Measurements from ENCODE around the gene MKNK1. TPM values are rescaled to one million over a fixed set of nuclear protein-coding genes. Genes with fewer than 3 reads are reported as not detected.

MKNK1 gene
- total RNA-seq, 2 experiments from 2014 or later, result 27.1 to 29.6 TPM

- DNase-seq (no peak), ATAC-seq (ENCODE audit: poor library complexity) (no peak)
- H3K27me3 ChIP-seq (ENCODE audit: control insufficient read depth in 1 of 2, insufficient read depth in 2 of 2, low read length in 2 of 2), result no peaks in the 10 kb centered on the region
- intact Hi-C loops (cut with DNase I, micrococcal nuclease), result no loop called here
- CTCF ChIA-PET, result no interaction called here
- peaks cover 10% of the 10 kb centered on the region for H3K4me1 Mint-ChIP-seq (ENCODE audit: low read depth)
- no peak overlapping the region for H3K27ac Mint-ChIP-seq
- TF ChIP-seq CTCF (IDR thresholded peaks at IDR 0.05), result no peak
- H3K27ac ChIP-seq (ENCODE audit: low read depth in 1 of 2, low read length in 2 of 2), result no peak overlapping the region
- H3K27me3 Mint-ChIP-seq, result no peaks in the 10 kb centered on the region
- peaks cover 7% of the 10 kb centered on the region for H3K4me1 ChIP-seq (ENCODE audit: insufficient read depth, low read length)
- POLR2A ChIA-PET, result interaction anchor here (0.9 to 1.6 kb wide), 2 partner anchors 8 to 18 kb away, joined by 3 to 6 read pairs; partner anchors contain the start of gene MKNK1
- H3K4me3 Mint-ChIP-seq, result no peak overlapping the region
- H3K36me3 ChIP-seq (ENCODE audit: insufficient read depth, low read length), result no peaks in the 10 kb centered on the region
- H3K36me3 Mint-ChIP-seq (ENCODE audit: low read depth), result no peaks in the 10 kb centered on the region
- no peaks in the 10 kb centered on the region for H3K9me3 Mint-ChIP-seq
- H3K4me3 ChIP-seq (ENCODE audit: low read length), result no peak overlapping the region
- no peaks in the 10 kb centered on the region for H3K9me3 ChIP-seq (ENCODE audit: control insufficient read depth in 1 of 2, insufficient read depth in 1 of 2, low read length in 2 of 2)
These were observed 17.9 kb upstream of the MKNK1 start for GRCh38 chr1:46621930-46622329.

- H3K27me3 ChIP-seq (ENCODE audit: control insufficient read depth in 1 of 2, insufficient read depth in 2 of 2, low read length in 2 of 2), result no peaks in the 10 kb centered on the region
- H3K36me3 ChIP-seq (ENCODE audit: insufficient read depth, low read length), result no peaks in the 10 kb centered on the region
- no peak for DNase-seq
- H3K4me3 ChIP-seq (ENCODE audit: low read length), result no peak overlapping the region
- no peaks in the 10 kb centered on the region for H3K27me3 Mint-ChIP-seq
- H3K4me1 Mint-ChIP-seq (ENCODE audit: low read depth), result peaks cover 26% of the 10 kb centered on the region
- H3K27ac Mint-ChIP-seq, result no peak overlapping the region
- POLR2A ChIA-PET, result interaction anchor here (7.5 kb wide), 1 partner anchor 15 kb away, joined by 163 read pairs; the partner anchor contains the start of gene MKNK1
- H3K36me3 Mint-ChIP-seq (ENCODE audit: low read depth), result no peaks in the 10 kb centered on the region
- no peaks in the 10 kb centered on the region for H3K9me3 Mint-ChIP-seq
- H3K27ac ChIP-seq (ENCODE audit: low read depth in 1 of 2, low read length in 2 of 2), result no peak overlapping the region
- CTCF ChIA-PET, result interaction anchor here (0.6 kb wide), 1 partner anchor 943 kb away, joined by 4 read pairs; no protein-coding TSS in a partner anchor
- H3K4me3 Mint-ChIP-seq, result no peak overlapping the region
- no peak for TF ChIP-seq CTCF (IDR thresholded peaks at IDR 0.05)
- ATAC-seq (ENCODE audit: poor library complexity), result no peak
- H3K4me1 ChIP-seq (ENCODE audit: insufficient read depth, low read length), result peaks cover 24% of the 10 kb centered on the region
- no peaks in the 10 kb centered on the region for H3K9me3 ChIP-seq (ENCODE audit: control insufficient read depth in 1 of 2, insufficient read depth in 1 of 2, low read length in 2 of 2)
- intact Hi-C loops (cut with DNase I, micrococcal nuclease), result loop anchor here (5.0 kb wide), 2 partner anchors 48 to 98 kb away; partner anchors contain the start of genes EFCAB14 (in 2 of the 2) and ATPAF1 (in 1 of the 2)
These were observed 15.7 kb upstream of the MKNK1 start for GRCh38 chr1:46619656-46620258.

- ChIA-PET CTCF (interaction anchor here (0.6 to 4.2 kb wide), 3 partner anchors 14 to 942 kb away, joined by 3 to 20 read pairs (median 4); partner anchors contain the start of gene MKNK1), POLR2A (interaction anchor here (1.1 to 7.5 kb wide), 2 partner anchors 14 to 100 kb away, joined by 3 to 163 read pairs; partner anchors contain the start of genes EFCAB14 and MKNK1)
- H3K4me3 ChIP-seq (ENCODE audit: low read length), result no peak overlapping the region
- peaks cover 33% of the 10 kb centered on the region for H3K4me1 ChIP-seq (ENCODE audit: insufficient read depth, low read length)
- no peak overlapping the region for H3K27ac ChIP-seq (ENCODE audit: low read depth in 1 of 2, low read length in 2 of 2)
- Mint-ChIP-seq H3K27me3 (no peaks in the 10 kb centered on the region), H3K4me1 (ENCODE audit: low read depth) (peaks cover 34% of the 10 kb centered on the region), H3K4me3 (peak overlapping the region; percentile 60), H3K36me3 (ENCODE audit: low read depth) (no peaks in the 10 kb centered on the region), H3K9me3 (no peaks in the 10 kb centered on the region), H3K27ac (no peak overlapping the region)
- intact Hi-C loops (cut with DNase I, micrococcal nuclease), result loop anchor here (5.0 kb wide), 2 partner anchors 48 to 98 kb away; partner anchors contain the start of genes EFCAB14 (in 2 of the 2) and ATPAF1 (in 1 of the 2)
- TF ChIP-seq CTCF (IDR thresholded peaks at IDR 0.05), result no peak
- no peaks in the 10 kb centered on the region for H3K36me3 ChIP-seq (ENCODE audit: insufficient read depth, low read length)
- no peaks in the 10 kb centered on the region for H3K27me3 ChIP-seq (ENCODE audit: control insufficient read depth in 1 of 2, insufficient read depth in 2 of 2, low read length in 2 of 2)
- DNase-seq (no peak), ATAC-seq (ENCODE audit: poor library complexity) (no peak)
- H3K9me3 ChIP-seq (ENCODE audit: control insufficient read depth in 1 of 2, insufficient read depth in 1 of 2, low read length in 2 of 2), result no peaks in the 10 kb centered on the region
These were observed 14.8 kb upstream of the MKNK1 start for GRCh38 chr1:46618754-46619415.

Measured in CD4-positive, alpha-beta T cell (primary cell).